Activated T-helper 2 cell treated with anti-CD3 and anti-CD28 coated beads, Interferon-gamma antibody, Interleukin-2, Interleukin-4, amounts not matched to agents 10 μg/mL and 5 μg/mL and 100 μg/mL, durations not matched to agents 14 hours and 24 hours and 36 hours (primary cell): ENCODE data around the gene NAE1. TPM values are rescaled to one million over a fixed set of nuclear protein-coding genes. Genes with fewer than 3 reads are reported as not detected.

Experiments used
- DNase-seq: peaks from one replicate; pipeline ENCODE4 v3.0.0; 2021; ENCODE audit warnings: low spot score
- H3K27ac Mint-ChIP-seq: one replicate; pipeline ENCODE4 v1.8.0; 2021; ENCODE audit warnings: mixed read lengths
- H3K27me3 Mint-ChIP-seq: one replicate; pipeline ENCODE4 v1.8.0; 2021; ENCODE audit warnings: low read depth, mixed read lengths
- H3K36me3 Mint-ChIP-seq: one replicate; pipeline ENCODE4 v1.8.0; 2021; ENCODE audit warnings: low read depth, mixed read lengths
- H3K4me1 Mint-ChIP-seq: one replicate; pipeline ENCODE4 v1.8.0; 2021; ENCODE audit warnings: low read depth, mixed read lengths
- H3K4me3 Mint-ChIP-seq: one replicate; pipeline ENCODE4 v1.8.0; 2021; ENCODE audit warnings: low read depth, mild to moderate bottlenecking, moderate library complexity, mixed read lengths
- H3K9me3 Mint-ChIP-seq: one replicate; pipeline ENCODE4 v1.8.0; 2021; ENCODE audit warnings: mixed read lengths
- intact Hi-C: fragments of 100-400 bp; cut with micrococcal nuclease; formaldehyde crosslinking; loops from one replicate; pipeline ENCODE4 v1.15.1; 2023
- total RNA-seq: library from RNA; stranded (reverse); gene quantifications from 2 replicates; pipeline ENCODE4 v1.2.3, GENCODE V29; 2022

Gene NAE1
- total RNA-seq, 1 donor from 2014 or later: 123 TPM

DNA sequence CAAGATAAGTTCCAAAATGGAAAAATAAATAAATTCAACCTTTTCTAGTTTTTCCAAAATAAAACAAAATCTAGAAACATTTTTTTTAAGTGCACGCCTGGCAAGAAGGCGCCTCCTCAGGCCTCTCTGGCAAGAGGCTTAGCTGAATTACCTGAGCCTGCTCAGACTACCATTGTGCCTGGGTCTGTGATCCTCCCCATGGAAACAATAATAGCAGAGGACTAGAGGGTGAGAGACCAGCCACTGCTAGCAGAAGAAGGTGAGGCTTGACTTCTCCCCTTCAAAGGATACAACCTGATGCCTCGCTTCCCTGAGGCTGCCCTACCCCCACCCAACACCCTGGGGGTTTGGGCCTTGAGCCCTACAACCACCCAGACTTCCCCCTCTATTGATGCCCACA is 44.2 kb downstream of the NAE1 start:
- no peaks in the 10 kb centered on the region for H3K36me3 Mint-ChIP-seq
- no peaks in the 10 kb centered on the region for H3K4me1 Mint-ChIP-seq
- H3K9me3 Mint-ChIP-seq: no peaks in the 10 kb centered on the region
- no peak for DNase-seq
- H3K4me3 Mint-ChIP-seq: no peak overlapping the region
- no peak overlapping the region for H3K27ac Mint-ChIP-seq
- H3K27me3 Mint-ChIP-seq: peaks cover 9% of the 10 kb centered on the region
- intact Hi-C loops: no loop called here

DNA sequence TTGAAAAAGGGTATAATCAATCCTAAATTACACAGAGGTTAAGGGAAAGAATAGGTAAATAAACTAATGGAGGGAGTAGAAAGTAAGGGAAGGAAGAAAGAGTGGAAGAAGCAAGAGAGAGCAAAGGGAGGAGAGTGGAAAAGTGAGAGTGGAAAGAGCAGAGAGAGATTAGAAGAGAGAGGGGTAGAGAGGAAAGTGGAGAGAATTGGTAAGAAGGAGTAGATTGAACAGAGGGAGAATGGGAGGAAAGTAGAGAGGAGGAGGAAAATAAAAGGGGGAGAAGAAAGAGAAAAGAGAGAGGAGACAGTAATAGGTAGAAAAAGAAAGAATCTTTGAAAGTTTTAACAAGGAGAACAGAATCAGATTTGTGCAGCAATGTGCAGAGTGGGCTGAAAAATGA is 54.3 kb downstream of the NAE1 start:
- no peak overlapping the region for H3K27ac Mint-ChIP-seq
- no peak overlapping the region for H3K4me3 Mint-ChIP-seq
- H3K9me3 Mint-ChIP-seq: no peaks in the 10 kb centered on the region
- no peak for DNase-seq
- no peaks in the 10 kb centered on the region for H3K27me3 Mint-ChIP-seq
- intact Hi-C loops: no loop called here
- no peaks in the 10 kb centered on the region for H3K36me3 Mint-ChIP-seq
- no peaks in the 10 kb centered on the region for H3K4me1 Mint-ChIP-seq

DNA sequence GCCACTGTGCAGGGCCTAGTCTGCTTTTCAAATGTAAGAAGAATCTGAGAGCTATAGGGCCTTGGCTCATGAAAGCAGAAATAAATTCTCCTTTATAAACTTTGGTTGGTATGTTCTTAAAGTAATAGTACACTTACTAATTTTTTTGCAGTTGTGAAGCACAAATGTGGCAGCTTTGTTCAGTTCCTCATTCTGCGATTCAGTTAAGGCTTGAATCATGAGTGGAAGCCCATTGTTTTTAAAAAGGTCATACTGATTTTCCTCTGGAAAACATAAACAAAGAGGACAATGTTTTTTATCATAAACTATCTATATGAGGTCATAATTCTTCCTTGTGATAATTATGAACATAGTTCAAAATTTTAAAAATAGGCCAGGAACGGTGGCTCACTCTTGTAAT is 55.8 kb downstream of the NAE1 start:
- no peak overlapping the region for H3K4me3 Mint-ChIP-seq

DNA sequence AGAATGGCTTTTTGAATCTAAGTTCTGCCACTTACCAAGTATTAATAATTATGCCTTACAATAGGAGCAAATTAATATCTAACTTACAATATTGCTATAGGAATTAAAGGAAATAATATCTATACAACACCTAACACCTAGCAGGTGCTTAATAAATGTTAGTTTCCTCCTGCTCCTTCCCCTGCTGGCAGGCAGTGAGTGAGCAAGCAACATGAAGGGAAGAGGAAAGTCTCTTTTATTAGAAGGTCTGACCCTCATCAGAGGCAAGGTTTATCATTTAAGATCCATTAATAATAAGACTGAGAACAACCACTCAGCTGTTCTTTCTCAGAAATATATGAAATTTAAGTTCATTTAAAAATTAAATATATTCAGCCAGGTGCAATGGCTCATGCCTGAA is 72.7 kb downstream of the NAE1 start:
- DNase-seq: no peak
- Mint-ChIP-seq H3K27me3 (peaks cover 27% of the 10 kb centered on the region), H3K4me3 (no peak overlapping the region), H3K36me3 (no peaks in the 10 kb centered on the region), H3K4me1 (no peaks in the 10 kb centered on the region), H3K9me3 (no peaks in the 10 kb centered on the region), H3K27ac (no peak overlapping the region)
- intact Hi-C loops: no loop called here

More for the DNA sequence above, 55.8 kb downstream of the NAE1 start:
- H3K27me3 Mint-ChIP-seq: no peaks in the 10 kb centered on the region
- intact Hi-C loops: no loop called here
- H3K4me1 Mint-ChIP-seq: no peaks in the 10 kb centered on the region
- no peak overlapping the region for H3K27ac Mint-ChIP-seq
- DNase-seq: no peak
- no peaks in the 10 kb centered on the region for H3K36me3 Mint-ChIP-seq
- H3K9me3 Mint-ChIP-seq: no peaks in the 10 kb centered on the region

DNA sequence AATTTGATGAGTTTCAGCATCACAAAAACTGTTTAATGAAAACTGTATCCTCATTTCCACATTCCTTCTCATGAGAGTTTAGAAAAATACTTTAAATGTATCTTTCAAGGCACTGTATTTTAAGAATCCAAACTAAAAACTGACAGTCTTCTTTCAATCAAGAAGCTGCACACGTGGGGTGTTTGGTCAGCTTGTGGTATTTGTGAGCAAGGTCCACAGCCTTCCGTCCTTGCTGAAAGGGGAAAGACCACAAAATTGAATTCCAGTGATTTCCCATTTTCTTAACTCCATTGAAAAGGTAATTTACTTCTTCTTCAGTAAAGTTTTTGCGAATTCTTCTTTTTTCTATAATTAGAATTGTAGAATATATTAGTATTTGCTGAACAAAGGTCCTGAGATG is 76.0 kb downstream of the NAE1 start:
- H3K27me3 Mint-ChIP-seq: peaks cover 35% of the 10 kb centered on the region
- no peaks in the 10 kb centered on the region for H3K9me3 Mint-ChIP-seq
- no peak overlapping the region for H3K27ac Mint-ChIP-seq
- no peak overlapping the region for H3K4me3 Mint-ChIP-seq
- DNase-seq: no peak
- peaks cover 14% of the 10 kb centered on the region for H3K4me1 Mint-ChIP-seq
- intact Hi-C loops: loop anchor here (5.0 kb wide), 1 partner anchor 348 kb away; no protein-coding TSS in a partner anchor
- peaks cover 6% of the 10 kb centered on the region for H3K36me3 Mint-ChIP-seq

DNA sequence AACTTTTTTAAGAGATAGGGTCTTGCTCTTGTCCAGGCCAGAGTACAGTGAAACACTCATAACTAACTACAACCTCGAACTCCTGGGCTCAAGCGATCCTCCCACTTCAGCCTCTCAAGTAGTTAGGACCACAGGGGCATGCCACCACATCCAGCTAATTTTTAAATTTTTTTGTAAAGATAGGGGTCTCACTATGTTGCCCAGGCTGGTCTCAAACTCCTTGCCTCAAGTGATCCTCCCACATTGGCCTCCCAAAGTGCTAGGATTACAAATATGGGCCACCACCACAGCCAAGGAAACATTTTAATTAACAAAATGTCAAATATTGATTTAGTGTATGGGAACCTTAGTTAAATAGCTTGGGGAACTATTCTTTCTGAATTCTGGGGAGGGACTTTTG is 76.6 kb downstream of the NAE1 start:
- Mint-ChIP-seq H3K4me1 (peaks cover 20% of the 10 kb centered on the region), H3K27me3 (peaks cover 35% of the 10 kb centered on the region), H3K27ac (no peak overlapping the region), H3K9me3 (no peaks in the 10 kb centered on the region), H3K36me3 (peaks cover 12% of the 10 kb centered on the region), H3K4me3 (no peak overlapping the region)
- no peak for DNase-seq
- intact Hi-C loops: loop anchor here (5.0 kb wide), 1 partner anchor 347 kb away; no protein-coding TSS in a partner anchor

DNA sequence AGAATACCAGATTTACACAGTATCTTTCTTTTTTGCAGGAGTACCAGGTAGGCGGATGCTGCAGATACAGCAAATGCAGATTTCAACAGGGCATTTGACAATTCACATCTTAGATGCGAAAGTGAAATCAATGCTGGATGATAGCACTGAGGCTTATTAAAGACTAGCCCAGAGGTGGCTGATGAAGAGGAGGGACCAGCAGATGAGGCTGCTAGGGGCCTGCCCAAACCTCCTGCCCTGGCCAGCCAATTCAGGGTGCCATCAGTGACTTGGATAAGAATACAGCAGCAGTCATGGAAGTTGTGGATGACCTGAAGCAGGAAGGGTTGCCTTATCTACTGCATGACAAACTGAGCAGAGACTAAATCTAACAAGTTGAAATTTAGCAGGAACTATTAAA is 77.8 kb downstream of the NAE1 start:
- Mint-ChIP-seq H3K27me3 (peaks cover 31% of the 10 kb centered on the region), H3K36me3 (peaks cover 22% of the 10 kb centered on the region), H3K4me3 (no peak overlapping the region), H3K4me1 (peaks cover 27% of the 10 kb centered on the region), H3K27ac (no peak overlapping the region), H3K9me3 (no peaks in the 10 kb centered on the region)
- intact Hi-C loops: loop anchor here (5.0 kb wide), 1 partner anchor 346 kb away; no protein-coding TSS in a partner anchor
- DNase-seq: no peak

Other genes with a start within 250 kb of the NAE1 start
- gene CMTM3, start 226.3 kb downstream of the NAE1 start, total RNA-seq: 90.6 and 96.4 TPM in 2 replicates
- gene CMTM4, start 134.2 kb downstream of the NAE1 start, total RNA-seq: 3.8 and 4.0 TPM in 2 replicates
- 54.6 and 62.7 TPM in 2 replicates for gene DYNC1LI2, start 79.4 kb downstream of the NAE1 start, total RNA-seq
- gene TERB1, start 29.4 kb downstream of the NAE1 start, total RNA-seq: 0.34 TPM in 1 of 2 replicates, not detected in the other
- 0.59 and 1.1 TPM in 2 replicates for gene CA7, start 13.4 kb upstream of the NAE1 start, total RNA-seq
- gene PDP2, start 49.5 kb upstream of the NAE1 start, total RNA-seq: 40.6 and 40.7 TPM in 2 replicates
- gene CDH16, start 87.9 kb upstream of the NAE1 start, total RNA-seq: not detected in 2 replicates
- 1.2 and 1.8 TPM in 2 replicates for gene RRAD, start 94.6 kb upstream of the NAE1 start, total RNA-seq
- 161 and 165 TPM in 2 replicates for gene CIAO2B, start 103.4 kb upstream of the NAE1 start, total RNA-seq
- gene CES2, start 104.5 kb upstream of the NAE1 start, total RNA-seq: 35.3 and 36.8 TPM in 2 replicates
- gene CES3, start 130.3 kb upstream of the NAE1 start, total RNA-seq: 9.4 and 10.6 TPM in 2 replicates
- gene CES4A, start 157.6 kb upstream of the NAE1 start, total RNA-seq: 29.8 and 30.1 TPM in 2 replicates
- gene CBFB, start 198.2 kb upstream of the NAE1 start, total RNA-seq: 156 and 159 TPM in 2 replicates